Epithelial cell of esophagus (primary cell): ENCODE measurements around the gene OLR1.

ENCODE experiments used
- DNase-seq: peaks from one replicate; pipeline ENCODE4 v3.0.0; 2010; ENCODE audit warnings: low read depth
- H3K4me3 ChIP-seq: 2 replicates; pipeline ENCODE4 v1.5.1; 2011; ENCODE audit warnings: mild to moderate bottlenecking, low read length, control low read depth
- TF ChIP-seq, protein P1 (sequence below): IDR thresholded peaks from 2 replicates; pipeline ENCODE4 v1.5.1; 2011; ENCODE audit warnings: low read depth, mild to moderate bottlenecking, low read length, control low read depth, inconsistent platforms; ENCODE audit not compliant: insufficient read depth; ENCODE audit errors: missing control alignments

The OLR1 gene

DNA sequence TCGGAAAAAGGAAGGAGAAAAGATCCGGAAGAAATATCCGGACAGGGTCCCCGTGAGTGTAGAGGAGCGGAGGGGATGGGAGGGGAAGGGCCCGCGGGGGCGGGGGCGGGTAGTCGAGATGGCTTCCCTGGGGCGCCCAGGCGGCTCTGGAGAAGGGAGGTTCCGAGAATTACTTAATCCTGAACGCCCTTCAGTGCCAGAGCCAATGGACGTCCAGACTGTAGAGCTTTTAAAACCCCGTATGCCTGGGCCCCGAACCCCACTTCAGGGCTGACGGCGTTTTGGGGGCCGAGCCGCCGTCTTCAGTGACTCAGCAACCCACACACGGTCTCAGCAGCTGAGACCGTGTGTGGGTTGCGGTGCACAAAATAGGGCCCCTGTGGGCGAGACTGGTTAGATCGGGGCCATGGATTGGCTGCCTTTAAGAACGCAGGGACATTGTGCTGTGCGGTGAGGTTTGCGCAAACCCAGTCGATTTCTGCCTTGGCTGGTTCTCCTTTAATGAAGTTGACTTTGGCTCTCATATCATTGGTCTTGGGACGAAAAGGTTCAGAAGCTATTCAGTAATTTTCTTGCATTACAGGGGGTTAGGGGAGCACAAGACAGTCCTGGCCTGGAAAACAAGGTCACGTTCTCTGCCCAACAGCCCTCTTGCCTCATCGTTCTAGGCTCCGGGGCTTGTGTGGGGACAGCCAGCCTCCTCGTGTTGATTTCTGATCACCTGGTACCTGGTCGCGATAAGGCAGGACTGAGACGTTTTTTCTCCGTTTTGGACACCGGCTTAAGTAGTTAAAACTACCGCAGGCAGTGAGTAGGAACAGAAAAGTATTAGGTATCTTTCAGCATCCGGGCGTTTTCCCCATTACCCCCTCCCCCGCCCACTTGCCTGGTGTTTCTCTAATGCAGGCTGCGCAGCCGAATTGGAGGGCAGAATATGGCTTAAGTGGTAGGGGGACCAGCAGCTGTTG is 41.5 kb upstream of the OLR1 start:
- H3K4me3 ChIP-seq = peak overlapping the region; percentile 90
- peak; percentile 74 for DNase-seq
- TF ChIP-seq, protein P1, sequence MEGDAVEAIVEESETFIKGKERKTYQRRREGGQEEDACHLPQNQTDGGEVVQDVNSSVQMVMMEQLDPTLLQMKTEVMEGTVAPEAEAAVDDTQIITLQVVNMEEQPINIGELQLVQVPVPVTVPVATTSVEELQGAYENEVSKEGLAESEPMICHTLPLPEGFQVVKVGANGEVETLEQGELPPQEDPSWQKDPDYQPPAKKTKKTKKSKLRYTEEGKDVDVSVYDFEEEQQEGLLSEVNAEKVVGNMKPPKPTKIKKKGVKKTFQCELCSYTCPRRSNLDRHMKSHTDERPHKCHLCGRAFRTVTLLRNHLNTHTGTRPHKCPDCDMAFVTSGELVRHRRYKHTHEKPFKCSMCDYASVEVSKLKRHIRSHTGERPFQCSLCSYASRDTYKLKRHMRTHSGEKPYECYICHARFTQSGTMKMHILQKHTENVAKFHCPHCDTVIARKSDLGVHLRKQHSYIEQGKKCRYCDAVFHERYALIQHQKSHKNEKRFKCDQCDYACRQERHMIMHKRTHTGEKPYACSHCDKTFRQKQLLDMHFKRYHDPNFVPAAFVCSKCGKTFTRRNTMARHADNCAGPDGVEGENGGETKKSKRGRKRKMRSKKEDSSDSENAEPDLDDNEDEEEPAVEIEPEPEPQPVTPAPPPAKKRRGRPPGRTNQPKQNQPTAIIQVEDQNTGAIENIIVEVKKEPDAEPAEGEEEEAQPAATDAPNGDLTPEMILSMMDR = no peak

DNA sequence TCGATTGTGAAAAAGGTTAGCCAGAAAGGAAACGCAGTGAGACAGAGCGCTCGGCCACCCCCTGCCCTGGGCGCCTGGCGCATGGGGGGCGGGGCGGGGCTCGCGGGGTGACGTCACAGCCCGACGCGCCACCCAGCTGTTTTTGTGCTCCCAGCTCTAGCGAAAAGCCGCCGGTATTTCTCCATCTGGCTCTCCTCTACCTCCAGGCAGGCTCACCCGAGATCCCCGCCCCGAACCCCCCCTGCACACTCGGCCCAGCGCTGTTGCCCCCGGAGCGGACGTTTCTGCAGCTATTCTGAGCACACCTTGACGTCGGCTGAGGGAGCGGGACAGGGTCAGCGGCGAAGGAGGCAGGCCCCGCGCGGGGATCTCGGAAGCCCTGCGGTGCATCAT is 40.8 kb upstream of the OLR1 start, which contains the start of gene GABARAPL1:
Gene GABARAPL1 (plus strand): TSS at position 139 of the 393 bp plus-strand sequence. CDS start 253 bp downstream, at position 392.
- DNase-seq = peak; percentile 82
- peak within 1 kb of the TSS; percentile 90 for H3K4me3 ChIP-seq
- TF ChIP-seq, protein P1 = no peak

DNA sequence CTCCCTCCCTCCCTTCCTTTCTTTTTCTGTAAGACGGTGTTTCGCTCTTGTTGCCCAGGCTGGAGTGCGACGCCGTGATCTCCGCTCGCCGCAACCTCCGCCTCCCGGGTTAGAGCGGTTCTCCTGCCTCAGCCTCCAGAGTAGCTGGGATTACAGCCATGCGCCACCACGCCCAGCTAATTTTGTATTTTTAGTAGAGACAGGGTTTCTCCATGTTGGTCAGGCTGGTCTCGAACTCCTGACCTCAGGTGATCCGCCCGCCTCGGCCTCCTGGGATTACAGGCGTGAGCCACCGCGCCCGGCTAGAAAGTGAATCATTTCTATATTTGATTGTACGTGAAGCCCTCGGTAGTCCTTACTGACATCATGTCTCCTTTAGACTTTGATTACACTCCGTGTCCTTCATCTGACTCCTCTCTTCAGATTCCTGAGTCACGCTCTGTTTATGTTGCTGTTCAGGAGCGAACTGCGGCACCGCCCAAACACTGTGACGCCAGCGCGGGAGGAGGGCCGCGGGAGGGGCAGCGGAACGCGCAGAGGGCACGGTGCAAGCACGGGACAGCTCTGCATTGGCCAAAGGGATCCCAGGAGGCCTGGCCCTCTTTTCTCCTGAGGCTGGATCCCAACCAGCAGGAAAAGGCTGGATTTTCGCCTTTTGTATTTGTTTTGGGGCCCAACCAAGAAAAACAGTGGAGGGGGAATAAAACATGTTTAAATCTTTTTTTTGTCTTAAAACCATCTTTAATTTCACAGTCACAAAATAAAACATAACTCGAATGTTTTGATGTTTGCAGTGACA is 40.2 kb upstream of the OLR1 start:
- TF ChIP-seq, protein P1 = no peak
- DNase-seq = peak; percentile 99
- peak overlapping the region; percentile 90 for H3K4me3 ChIP-seq

DNA sequence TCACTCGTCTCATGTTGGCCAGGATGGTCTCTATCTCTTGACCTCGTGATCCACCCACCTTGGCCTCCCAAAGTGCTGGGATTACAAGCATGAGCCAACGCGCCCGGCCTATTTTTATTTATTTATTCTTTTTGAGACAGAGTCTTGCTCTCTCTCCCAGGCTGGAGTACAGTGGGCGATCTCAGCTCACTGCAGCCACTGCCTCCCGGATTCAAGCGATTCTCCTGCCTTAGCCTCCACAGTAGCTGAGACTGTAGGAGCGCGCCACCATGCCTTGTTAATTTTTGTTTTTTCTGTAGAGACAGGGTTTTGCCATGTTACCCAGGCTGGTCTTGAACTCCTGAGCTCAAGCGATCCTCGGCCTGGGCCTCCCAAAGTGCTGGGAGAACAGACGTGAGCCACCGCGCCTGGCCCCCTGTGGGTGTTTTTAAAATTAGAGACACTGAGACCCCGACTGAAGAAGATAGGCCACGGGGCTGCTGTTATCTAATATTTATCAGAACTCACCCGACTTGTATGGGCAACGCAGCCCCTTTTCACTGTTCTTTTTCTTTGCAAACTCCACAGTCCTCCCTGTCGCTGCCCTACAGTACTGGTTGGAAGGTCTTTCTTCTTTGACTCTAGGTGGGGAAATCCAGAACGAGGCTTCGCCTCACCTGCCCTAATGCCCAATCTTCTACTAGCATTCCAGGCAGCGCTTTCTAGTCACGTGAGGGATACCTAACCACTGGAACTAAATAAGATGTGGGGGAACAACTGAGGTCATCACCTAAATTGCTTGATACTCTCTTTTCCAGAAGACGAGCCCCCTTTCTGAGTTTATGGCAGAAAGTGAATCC is 39.4 kb upstream of the OLR1 start:
- H3K4me3 ChIP-seq = no peak overlapping the region
- TF ChIP-seq, protein P1 = no peak
- no peak for DNase-seq

DNA sequence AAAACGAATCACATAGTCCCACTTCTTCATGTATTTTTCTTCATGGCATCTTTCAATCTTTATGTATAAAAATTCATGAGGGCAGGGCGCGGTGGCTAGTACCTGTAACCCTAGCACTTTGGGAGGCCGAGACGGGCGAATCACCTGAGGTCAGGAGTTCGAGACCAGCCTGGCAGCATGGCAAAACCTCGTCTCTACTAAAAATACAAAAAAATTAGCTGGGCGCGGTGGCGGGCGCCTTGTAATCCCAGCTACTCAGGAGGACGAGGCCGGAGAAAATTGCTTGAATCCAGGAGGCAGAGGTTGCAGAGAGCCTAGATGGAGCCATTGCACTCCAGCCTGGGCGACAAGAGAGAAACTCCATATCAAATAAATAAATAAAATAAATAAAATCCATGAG is 38.3 kb upstream of the OLR1 start:
- no peak for DNase-seq
- H3K4me3 ChIP-seq = no peak overlapping the region
- TF ChIP-seq, protein P1 = no peak

DNA sequence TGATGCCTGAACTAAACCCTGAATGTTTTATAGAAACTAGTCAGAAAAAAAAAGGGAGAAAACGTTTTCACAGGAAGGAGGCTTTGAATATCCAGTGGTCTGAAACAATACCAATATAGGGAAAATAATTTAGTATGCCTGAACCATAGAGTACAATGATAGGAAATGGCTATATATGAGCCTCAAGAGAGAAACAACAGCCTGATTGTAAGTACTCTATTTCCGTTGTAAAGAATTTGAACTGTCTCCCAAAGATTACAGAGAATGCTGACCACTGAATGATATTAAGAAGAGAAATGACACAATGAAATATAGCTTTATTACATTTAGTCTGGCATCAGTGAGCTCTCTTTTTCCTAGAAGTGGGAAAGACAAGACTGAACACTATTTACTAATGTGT is 35.2 kb upstream of the OLR1 start:
- H3K4me3 ChIP-seq = no peak overlapping the region
- no peak for DNase-seq
- TF ChIP-seq, protein P1 = no peak
